HEK293T (cell line): ENCODE data around the gene MGA.

Source experiments
- CTCF ChIA-PET: fragments of 350-600 bp; formaldehyde crosslinking; extraction: SDS; loops from one replicate; lab custom pipeline; 2021; ENCODE audit warnings: antibody characterized with exemption, inconsistent platforms; lab: Yijun Ruan, JAX
- POLR2A ChIA-PET: fragments of 350-600 bp; formaldehyde crosslinking; extraction: SDS; loops from one replicate; lab custom pipeline; 2020; ENCODE audit warnings: antibody characterized with exemption, inconsistent platforms; lab: Yijun Ruan, JAX
- DNase-seq: peaks from one replicate; pipeline ENCODE4 v3.0.0; 2012; ENCODE audit warnings: mixed read lengths; ENCODE audit errors: extremely low spot score
- ARNT ChIP-seq: fragments of 450-650 bp; IDR thresholded peaks from 2 replicates; pipeline ENCODE4 v1.6.1; 2017; ENCODE audit warnings: mild to moderate bottlenecking
- BHLHE40 ChIP-seq: fragments of 450-650 bp; IDR thresholded peaks from 2 replicates; pipeline ENCODE4 v1.6.1; 2016; ENCODE audit warnings: mild to moderate bottlenecking, moderate library complexity, borderline replicate concordance
- CTBP1 ChIP-seq: fragments of 450-650 bp; IDR thresholded peaks from 2 replicates; pipeline ENCODE4 v1.6.1; 2016; ENCODE audit warnings: borderline replicate concordance
- ELF4 ChIP-seq: fragments of 450-650 bp; IDR thresholded peaks from 2 replicates; pipeline ENCODE4 v1.6.1; 2017; ENCODE audit warnings: antibody characterized with exemption
- FOXA1 ChIP-seq: fragments of 450-650 bp; IDR thresholded peaks from 2 replicates; pipeline ENCODE4 v1.6.1; 2016; ENCODE audit warnings: mild to moderate bottlenecking
- FOXK2 ChIP-seq: fragments of 450-650 bp; IDR thresholded peaks from 2 replicates; pipeline ENCODE4 v1.6.1; 2016; ENCODE audit warnings: mild to moderate bottlenecking
- FOXM1 ChIP-seq: fragments of 450-650 bp; IDR thresholded peaks from 2 replicates; pipeline ENCODE4 v1.6.1; 2017; ENCODE audit warnings: mild to moderate bottlenecking, borderline replicate concordance
- HDGF ChIP-seq: fragments of 450-650 bp; IDR thresholded peaks from 2 replicates; pipeline ENCODE4 v1.6.1; 2017; ENCODE audit warnings: antibody characterized with exemption, borderline replicate concordance
- L3MBTL2 ChIP-seq: fragments of 450-650 bp; conservative IDR thresholded peaks from 2 replicates; pipeline ENCODE4 v1.6.1; 2016; ENCODE audit warnings: mild to moderate bottlenecking
- LEF1 ChIP-seq: fragments of 450-650 bp; IDR thresholded peaks from 2 replicates; pipeline ENCODE4 v1.6.1; 2017; ENCODE audit warnings: mild to moderate bottlenecking, borderline replicate concordance
- NFRKB ChIP-seq: fragments of 450-650 bp; IDR thresholded peaks from 2 replicates; pipeline ENCODE4 v1.6.1; 2016; ENCODE audit warnings: mild to moderate bottlenecking, moderate library complexity
- SP1 ChIP-seq: fragments of 450-650 bp; IDR thresholded peaks from 2 replicates; pipeline ENCODE4 v1.6.1; 2017
- SUZ12 ChIP-seq: fragments of 450-650 bp; IDR thresholded peaks from 2 replicates; pipeline ENCODE4 v1.6.1; 2016; ENCODE audit warnings: mild to moderate bottlenecking
- TARDBP ChIP-seq: fragments of 450-650 bp; IDR thresholded peaks from 2 replicates; pipeline ENCODE4 v1.6.1; 2016
- ZNF384 ChIP-seq: fragments of 450-650 bp; IDR thresholded peaks from 2 replicates; pipeline ENCODE4 v1.6.1; 2016
- TF ChIP-seq, protein P1 (sequence below): fragments of 450-650 bp; IDR thresholded peaks from 2 replicates; pipeline ENCODE4 v1.6.1; 2016

The MGA gene

DNA sequence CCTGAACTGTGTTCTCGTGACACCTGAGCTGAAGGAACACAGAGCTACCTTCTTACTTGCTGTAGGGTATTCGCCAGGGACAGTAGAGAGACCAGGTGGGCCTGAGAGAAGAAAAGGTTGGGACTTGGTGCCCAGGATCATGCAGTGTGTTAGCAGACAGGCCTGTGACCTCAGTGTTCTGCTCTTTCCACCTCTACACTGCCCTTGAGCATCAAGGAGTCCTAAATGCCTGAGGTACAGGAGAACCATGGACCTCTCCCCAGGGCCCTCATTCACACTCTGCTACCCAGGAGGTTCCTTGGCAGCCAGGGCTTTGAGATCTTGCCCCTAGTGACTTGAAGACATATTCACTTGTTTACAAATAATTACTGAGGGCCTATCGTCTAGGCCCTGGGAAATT lies 145.5 kb downstream of the MGA start:
- no peak for DNase-seq
- ChIA-PET CTCF (no interaction called here), POLR2A (interaction anchor here (1.0 kb wide), 1 partner anchor 13 kb away, joined by 3 read pairs; no protein-coding TSS in a partner anchor)
- TF ChIP-seq SP1 (no peak), ELF4 (no peak), ARNT (no peak)

DNA sequence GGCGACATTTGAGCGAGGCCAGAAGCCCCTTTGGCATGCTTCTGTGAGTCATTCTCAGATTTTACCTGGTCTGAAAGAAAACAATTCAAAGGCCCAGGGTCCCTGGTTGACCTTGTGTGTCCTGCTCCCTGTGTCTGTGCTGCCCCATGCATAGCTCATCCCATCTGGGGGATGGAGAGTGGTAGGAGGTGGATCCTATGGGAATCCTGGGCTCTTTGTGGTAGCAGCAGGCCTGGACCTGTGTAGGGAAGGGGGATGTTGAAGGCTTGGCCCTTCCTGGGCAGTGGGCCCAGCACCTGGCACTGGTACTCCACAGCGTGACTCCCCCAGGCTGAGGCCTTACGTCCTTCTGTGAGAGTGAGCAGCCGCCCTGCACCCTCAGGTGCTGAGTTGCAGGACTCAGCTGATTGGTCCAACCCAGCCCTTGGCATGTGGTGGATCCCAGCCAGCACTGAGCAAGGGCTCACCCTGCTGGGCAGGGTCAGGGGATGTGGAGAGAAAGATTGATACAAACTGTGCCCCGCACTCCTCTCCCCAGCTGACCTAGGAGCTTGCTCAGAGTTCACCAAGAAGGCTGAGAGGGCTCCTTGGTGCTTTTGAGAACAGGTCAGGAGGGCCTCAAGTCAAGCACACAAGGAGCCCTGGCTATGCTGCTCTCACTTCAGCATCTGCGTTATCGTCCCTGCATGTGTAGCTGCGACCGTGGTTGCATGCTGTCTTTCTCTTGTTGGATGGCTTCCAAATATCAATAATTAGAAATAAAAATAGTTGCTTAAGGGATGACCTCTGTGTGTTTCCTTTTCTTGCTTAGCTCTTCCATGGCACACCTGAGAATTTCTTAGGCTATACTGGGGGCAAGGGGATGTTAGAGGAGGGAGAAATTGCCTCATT lies 146.3 kb downstream of the MGA start:
- no peak for TF ChIP-seq ELF4
- TF ChIP-seq FOXK2 = no peak
- TF ChIP-seq CTBP1 = no peak
- TF ChIP-seq LEF1 = no peak
- TF ChIP-seq TARDBP = no peak
- no peak for TF ChIP-seq L3MBTL2
- no peak for TF ChIP-seq FOXA1
- TF ChIP-seq FOXM1 = no peak
- no peak for TF ChIP-seq BHLHE40
- TF ChIP-seq ARNT = no peak
- no peak for TF ChIP-seq SP1
- TF ChIP-seq NFRKB = no peak
- TF ChIP-seq, protein P1, sequence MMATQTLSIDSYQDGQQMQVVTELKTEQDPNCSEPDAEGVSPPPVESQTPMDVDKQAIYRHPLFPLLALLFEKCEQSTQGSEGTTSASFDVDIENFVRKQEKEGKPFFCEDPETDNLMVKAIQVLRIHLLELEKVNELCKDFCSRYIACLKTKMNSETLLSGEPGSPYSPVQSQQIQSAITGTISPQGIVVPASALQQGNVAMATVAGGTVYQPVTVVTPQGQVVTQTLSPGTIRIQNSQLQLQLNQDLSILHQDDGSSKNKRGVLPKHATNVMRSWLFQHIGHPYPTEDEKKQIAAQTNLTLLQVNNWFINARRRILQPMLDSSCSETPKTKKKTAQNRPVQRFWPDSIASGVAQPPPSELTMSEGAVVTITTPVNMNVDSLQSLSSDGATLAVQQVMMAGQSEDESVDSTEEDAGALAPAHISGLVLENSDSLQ = no peak
- POLR2A ChIA-PET = interaction anchor here (1.0 kb wide), 1 partner anchor 13 kb away, joined by 3 read pairs; no protein-coding TSS in a partner anchor
- no peak for DNase-seq
- CTCF ChIA-PET = interaction anchor here (1.0 kb wide), 1 partner anchor 34 kb away, joined by 3 read pairs; no protein-coding TSS in a partner anchor

DNA sequence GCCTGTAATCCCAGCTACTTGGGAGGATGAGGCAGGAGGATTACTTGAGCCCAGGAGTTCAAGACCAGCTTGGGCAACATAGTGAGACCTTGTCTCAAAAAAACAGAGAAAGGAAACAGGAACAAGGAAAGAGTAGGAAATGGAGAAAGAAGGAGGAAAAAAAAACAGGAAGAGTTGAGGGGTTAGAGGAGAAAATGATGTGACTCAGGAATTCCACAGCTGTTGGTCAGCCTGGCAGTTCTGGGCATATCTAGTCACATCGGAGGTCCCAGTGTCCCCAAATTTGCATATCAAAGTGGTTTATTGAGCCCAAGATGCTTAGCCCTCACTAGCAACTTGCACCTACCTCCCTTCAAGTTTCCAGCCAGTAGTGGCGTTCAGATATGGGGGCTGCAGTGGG lies 148.9 kb downstream of the MGA start:
- CTCF ChIA-PET = interaction anchor here (0.6 kb wide), 1 partner anchor 96 kb away, joined by 6 read pairs; no protein-coding TSS in a partner anchor
- no peak for DNase-seq
- POLR2A ChIA-PET = no interaction called here
- TF ChIP-seq FOXM1 (no peak), LEF1 (no peak), TARDBP (no peak), ZNF384 (no peak), SUZ12 (no peak), FOXK2 (no peak), L3MBTL2 (no peak), ARNT (no peak), NFRKB (no peak), BHLHE40 (no peak)
- TF ChIP-seq, protein P1 = no peak

DNA sequence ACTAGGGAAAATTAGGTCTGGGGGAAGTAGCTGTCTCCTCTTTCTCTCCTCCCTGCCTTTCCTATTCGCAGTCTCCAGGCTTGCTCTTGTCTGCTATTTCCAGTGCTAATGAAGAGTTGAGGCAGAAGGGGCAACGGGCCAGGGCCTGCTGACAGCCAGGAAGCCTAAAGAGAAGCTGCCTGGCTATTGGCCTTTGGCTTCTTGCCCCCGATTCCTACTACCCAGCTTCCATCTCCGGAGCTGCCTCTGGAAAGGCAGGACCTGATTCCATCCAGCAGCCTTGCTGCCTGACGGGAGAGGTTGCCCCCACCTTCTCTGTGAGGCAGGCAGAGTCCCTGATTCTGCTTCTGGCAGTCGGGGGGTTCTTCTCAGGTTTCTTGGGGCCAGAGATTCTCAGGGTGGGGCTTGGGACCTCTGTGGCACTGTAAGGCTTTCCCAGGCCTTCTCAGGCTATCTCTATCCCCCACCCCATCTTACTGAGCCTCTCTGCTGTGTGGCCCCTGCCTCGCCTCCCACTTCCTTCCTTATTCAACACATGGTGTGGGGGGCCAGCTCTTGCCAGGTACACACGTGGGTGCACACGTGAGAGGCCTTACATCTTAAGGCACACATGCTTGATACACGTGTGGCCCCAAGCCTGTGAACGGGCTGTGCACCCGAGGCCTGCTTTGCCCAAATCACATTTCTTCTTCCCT lies 149.5 kb downstream of the MGA start:
- POLR2A ChIA-PET = interaction anchor here (0.7 kb wide), 1 partner anchor 36 kb away, joined by 3 read pairs; no protein-coding TSS in a partner anchor
- CTCF ChIA-PET = interaction anchor here (0.6 to 4.0 kb wide), 3 partner anchors 12 to 95 kb away, joined by 5 to 51 read pairs (median 6); partner anchors contain the start of gene MAPKBP1
- no peak for TF ChIP-seq CTBP1
- no peak for TF ChIP-seq ZNF384
- TF ChIP-seq SUZ12 = no peak
- TF ChIP-seq LEF1 = no peak
- TF ChIP-seq FOXK2 = no peak
- no peak for TF ChIP-seq NFRKB
- no peak for TF ChIP-seq ARNT
- DNase-seq = no peak

DNA sequence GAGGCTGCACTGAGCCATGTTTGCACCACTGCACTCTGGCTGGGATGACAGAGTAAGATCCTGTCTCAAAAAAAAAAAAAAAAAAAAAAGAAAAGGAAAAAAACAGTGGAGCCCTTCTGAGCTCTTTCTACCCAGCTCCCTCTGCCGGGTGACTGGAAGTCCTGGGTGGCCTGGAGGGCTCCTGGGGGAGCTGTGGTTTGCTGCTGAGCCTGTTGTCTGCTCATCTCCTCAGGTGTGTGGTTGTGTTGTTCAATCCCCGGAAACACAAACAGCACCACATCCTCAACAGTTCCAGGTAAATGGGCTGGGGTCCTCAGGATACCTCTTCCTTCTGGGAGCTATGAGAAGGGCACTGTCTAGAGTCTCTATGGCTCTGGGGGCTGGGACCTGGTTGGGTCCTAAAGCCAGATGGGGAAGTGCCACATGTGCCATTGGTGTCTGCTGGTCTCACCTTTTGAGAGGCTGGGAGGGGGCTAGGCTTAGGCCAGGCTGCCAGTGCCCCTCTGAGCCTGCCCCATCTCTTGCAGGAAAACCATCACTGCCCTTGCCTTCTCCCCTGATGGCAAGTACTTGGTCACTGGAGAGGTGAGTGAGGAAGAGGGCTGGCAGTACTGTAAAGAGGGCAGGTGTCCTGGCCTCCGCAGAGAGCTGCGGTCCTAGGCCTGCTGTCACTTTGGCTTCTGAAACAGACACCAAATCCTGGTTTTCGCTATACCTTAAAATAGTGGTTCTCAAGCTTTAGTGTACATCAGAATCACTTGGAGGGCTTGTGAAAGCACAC lies 150.6 kb downstream of the MGA start:
- no peak for TF ChIP-seq ZNF384
- TF ChIP-seq ARNT = no peak
- no peak for TF ChIP-seq LEF1
- no peak for TF ChIP-seq HDGF
- TF ChIP-seq BHLHE40 = no peak
- no peak for TF ChIP-seq FOXK2
- no peak for TF ChIP-seq FOXM1
- no peak for TF ChIP-seq TARDBP
- CTCF ChIA-PET = interaction anchor here (0.6 to 4.0 kb wide), 5 partner anchors 13 to 409 kb away, joined by 3 to 51 read pairs (median 5); partner anchors contain the start of gene MAPKBP1
- POLR2A ChIA-PET = interaction anchor here (0.7 to 1.6 kb wide), 2 partner anchors 38 kb away, joined by 3 to 5 read pairs; no protein-coding TSS in a partner anchor
- DNase-seq = no peak
